HepG2 (cell line): ENCODE results near the gene CHRNB1. TPM values are rescaled to one million over a fixed set of nuclear protein-coding genes. Genes with fewer than 3 reads are reported as not detected.

Experiments used
- HNRNPL ChIP-seq: fragments of 200-400 bp; formaldehyde crosslinking; IDR thresholded peaks from 2 replicates; pipeline ENCODE4 v1.6.1; 2017; ENCODE audit warnings: mild to moderate bottlenecking, low read depth, low read length
- MIER2 ChIP-seq: IDR thresholded peaks from 2 replicates; pipeline ENCODE4 v1.6.1; 2016; ENCODE audit warnings: missing biosample characterization, missing genetic modification reagents
- MLXIP ChIP-seq: sonication (generic); formaldehyde crosslinking; IDR thresholded peaks from 2 replicates; pipeline ENCODE4 v1.9.0; 2021; ENCODE audit warnings: missing genetic modification reagents, borderline replicate concordance
- NR2F1 ChIP-seq, 2 experiments: fragments of 450-650 bp in 1 of 2; formaldehyde crosslinking in 1 of 2; IDR thresholded peaks; 2 replicates each; pipeline versions ENCODE4 v1.5.0 to v1.6.1; 2016 to 2020; ENCODE audit warnings: mild to moderate bottlenecking in 1 of 2, missing compliant biosample characterization in 1 of 2, missing genetic modification reagents in 1 of 2, moderate library complexity in 1 of 2
- TARDBP ChIP-seq: sonication (generic); formaldehyde crosslinking; IDR thresholded peaks from 2 replicates; pipeline ENCODE4 v1.8.0; 2022; ENCODE audit warnings: mild to moderate bottlenecking, missing genetic modification reagents
- ZEB1 ChIP-seq: IDR thresholded peaks from 2 replicates; pipeline ENCODE4 v1.6.1; 2012; ENCODE audit warnings: mild to moderate bottlenecking, low read depth, inconsistent platforms; ENCODE audit not compliant: insufficient replicate concordance
- ZFP1 ChIP-seq: IDR thresholded peaks from 2 replicates; pipeline ENCODE4 v1.6.1; 2016
- ZNF232 ChIP-seq: sonication (generic); formaldehyde crosslinking; IDR thresholded peaks from 2 replicates; pipeline ENCODE4 v1.4.0; 2020; ENCODE audit warnings: missing genetic modification reagents, borderline replicate concordance
- ZNF280B ChIP-seq: sonication (generic); formaldehyde crosslinking; IDR thresholded peaks from 2 replicates; pipeline ENCODE4 v1.5.0; 2020; ENCODE audit warnings: missing genetic modification reagents, mild to moderate bottlenecking, borderline replicate concordance
- ZNF333 ChIP-seq: sonication (generic); formaldehyde crosslinking; IDR thresholded peaks from 2 replicates; pipeline ENCODE4 v1.4.0; 2020; ENCODE audit warnings: mild to moderate bottlenecking, missing genetic modification reagents, borderline replicate concordance
- ZXDC ChIP-seq: sonication (generic); formaldehyde crosslinking; IDR thresholded peaks from 2 replicates; pipeline ENCODE4 v1.5.0; 2020; ENCODE audit warnings: mild to moderate bottlenecking, missing genetic modification reagents
- polyA plus RNA-seq, 8 experiments: library from polyadenylated mRNA; depleted of rRNA in 3 of 8; stranded (reverse) in 7 of 8; unstranded in 1 of 8; fragments of >200 nt; fragmentation: Illumina TruSeq in 4 of 8; extraction: Trizol in 4 of 8; gene quantifications; 2 replicates each; pipeline versions ENCODE4 v1.2.1 to v1.2.3, GENCODE V29; 2011 to 2016; ENCODE audit warnings: low read depth in 4 of 8, missing spikeins in 1 of 8, mixed read lengths in 1 of 8; ENCODE audit not compliant: insufficient read depth in 1 of 8
- total RNA-seq, 5 experiments: library from RNA; depleted of rRNA; stranded (reverse); fragments of >200 nt; fragmentation: Illumina TruSeq; extraction: Trizol; gene quantifications; 2 replicates each; pipeline ENCODE4 v1.2.3, GENCODE V29; 2016; ENCODE audit warnings: low read depth in 1 of 5
- TF ChIP-seq, protein P1 (sequence below): sonication (generic); formaldehyde crosslinking; IDR thresholded peaks from 2 replicates; pipeline ENCODE4 v1.4.0; 2020; ENCODE audit warnings: missing genetic modification reagents
- TF ChIP-seq, protein P2 (sequence below): sonication (generic); formaldehyde crosslinking; IDR thresholded peaks from 2 replicates; pipeline ENCODE4 v1.8.1; 2023; ENCODE audit warnings: missing genetic modification reagents, mild to moderate bottlenecking, borderline replicate concordance
- TF ChIP-seq, protein P3 (sequence below): sonication (generic); formaldehyde crosslinking; IDR thresholded peaks from 2 replicates; pipeline ENCODE4 v1.5.0; 2020; ENCODE audit warnings: missing genetic modification reagents, mild to moderate bottlenecking, borderline replicate concordance
- TF ChIP-seq, protein P4 (sequence below): IDR thresholded peaks from 2 replicates; pipeline ENCODE4 v1.6.1; 2012; ENCODE audit warnings: low read depth, low read length, improper control_type of control experiment

CHRNB1 gene
- total and polyA plus RNA-seq, 2 of the 13 experiments (the other 11 are each of a cell fraction or from before 2014, with no cell fraction given): 5.4 to 33.7 TPM

- peak; percentile 83 for TF ChIP-seq ZEB1
- TF ChIP-seq, protein P1, sequence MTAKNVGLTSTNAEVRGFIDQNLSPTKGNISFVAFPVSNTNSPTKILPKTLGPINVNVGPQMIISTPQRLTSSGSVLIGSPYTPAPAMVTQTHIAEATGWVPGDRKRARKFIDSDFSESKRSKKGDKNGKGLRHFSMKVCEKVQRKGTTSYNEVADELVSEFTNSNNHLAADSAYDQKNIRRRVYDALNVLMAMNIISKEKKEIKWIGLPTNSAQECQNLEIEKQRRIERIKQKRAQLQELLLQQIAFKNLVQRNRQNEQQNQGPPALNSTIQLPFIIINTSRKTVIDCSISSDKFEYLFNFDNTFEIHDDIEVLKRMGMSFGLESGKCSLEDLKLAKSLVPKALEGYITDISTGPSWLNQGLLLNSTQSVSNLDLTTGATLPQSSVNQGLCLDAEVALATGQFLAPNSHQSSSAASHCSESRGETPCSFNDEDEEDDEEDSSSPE (CRISPR knock-in tag): peak; percentile 50; the same call in 1 of the 2 replicates
- TF ChIP-seq ZNF333 (CRISPR knock-in tag): peak; percentile 77; the same call in 1 of the 2 replicates
- TF ChIP-seq HNRNPL: 0 out of 2 replicates have a peak, but pooled peaks have one; percentile 50
- TF ChIP-seq TARDBP (CRISPR knock-in tag): no peak
- no peak for TF ChIP-seq ZXDC (CRISPR knock-in tag)
- TF ChIP-seq, protein P2, sequence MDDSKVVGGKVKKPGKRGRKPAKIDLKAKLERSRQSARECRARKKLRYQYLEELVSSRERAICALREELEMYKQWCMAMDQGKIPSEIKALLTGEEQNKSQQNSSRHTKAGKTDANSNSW (CRISPR knock-in tag): no peak
- TF ChIP-seq, protein P3, sequence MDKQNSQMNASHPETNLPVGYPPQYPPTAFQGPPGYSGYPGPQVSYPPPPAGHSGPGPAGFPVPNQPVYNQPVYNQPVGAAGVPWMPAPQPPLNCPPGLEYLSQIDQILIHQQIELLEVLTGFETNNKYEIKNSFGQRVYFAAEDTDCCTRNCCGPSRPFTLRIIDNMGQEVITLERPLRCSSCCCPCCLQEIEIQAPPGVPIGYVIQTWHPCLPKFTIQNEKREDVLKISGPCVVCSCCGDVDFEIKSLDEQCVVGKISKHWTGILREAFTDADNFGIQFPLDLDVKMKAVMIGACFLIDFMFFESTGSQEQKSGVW (CRISPR knock-in tag): no peak
- TF ChIP-seq, protein P4, sequence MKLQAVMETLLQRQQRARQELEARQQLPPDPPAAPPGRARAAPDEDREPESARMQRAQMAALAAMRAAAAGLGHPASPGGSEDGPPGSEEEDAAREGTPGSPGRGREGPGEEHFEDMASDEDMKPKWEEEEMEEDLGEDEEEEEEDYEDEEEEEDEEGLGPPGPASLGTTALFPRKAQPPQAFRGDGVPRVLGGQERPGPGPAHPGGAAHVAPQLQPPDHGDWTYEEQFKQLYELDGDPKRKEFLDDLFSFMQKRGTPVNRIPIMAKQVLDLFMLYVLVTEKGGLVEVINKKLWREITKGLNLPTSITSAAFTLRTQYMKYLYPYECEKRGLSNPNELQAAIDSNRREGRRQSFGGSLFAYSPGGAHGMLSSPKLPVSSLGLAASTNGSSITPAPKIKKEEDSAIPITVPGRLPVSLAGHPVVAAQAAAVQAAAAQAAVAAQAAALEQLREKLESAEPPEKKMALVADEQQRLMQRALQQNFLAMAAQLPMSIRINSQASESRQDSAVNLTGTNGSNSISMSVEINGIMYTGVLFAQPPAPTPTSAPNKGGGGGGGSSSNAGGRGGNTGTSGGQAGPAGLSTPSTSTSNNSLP: no peak
- no peak for TF ChIP-seq MLXIP (CRISPR knock-in tag)
- peak in 1 of 2 experiments; percentile 69; a peak in 1 of 4 replicates for TF ChIP-seq NR2F1 (CRISPR knock-in tag; IDR thresholded peaks at IDR 0.05)
- TF ChIP-seq ZNF280B (CRISPR knock-in tag): no peak
- no peak for TF ChIP-seq ZNF232 (CRISPR knock-in tag)
- TF ChIP-seq MIER2 (CRISPR knock-in tag): no peak
- TF ChIP-seq ZFP1 (CRISPR knock-in tag): no peak
Measured at GRCh38 chr17:7444682-7445618, at the start of gene CHRNB1 (continued).
